Stimulated activated CD8-positive, alpha-beta memory T cell treated with anti-CD3 and anti-CD28 coated beads, Interleukin-4, amount 100 ng/mL, for 24 hours (primary cell): ENCODE results near the gene ATXN10.
"Not testable (repeated sequence)": the region's sequence is repeated elsewhere in the genome, so short reads cannot be mapped to it uniquely, and the experiment has no call there.

Experiments used
- DNase-seq: peaks from one replicate; pipeline ENCODE4 v3.0.0-alpha.2; 2020; ENCODE audit warnings: low read depth

ATXN10 gene

DNA sequence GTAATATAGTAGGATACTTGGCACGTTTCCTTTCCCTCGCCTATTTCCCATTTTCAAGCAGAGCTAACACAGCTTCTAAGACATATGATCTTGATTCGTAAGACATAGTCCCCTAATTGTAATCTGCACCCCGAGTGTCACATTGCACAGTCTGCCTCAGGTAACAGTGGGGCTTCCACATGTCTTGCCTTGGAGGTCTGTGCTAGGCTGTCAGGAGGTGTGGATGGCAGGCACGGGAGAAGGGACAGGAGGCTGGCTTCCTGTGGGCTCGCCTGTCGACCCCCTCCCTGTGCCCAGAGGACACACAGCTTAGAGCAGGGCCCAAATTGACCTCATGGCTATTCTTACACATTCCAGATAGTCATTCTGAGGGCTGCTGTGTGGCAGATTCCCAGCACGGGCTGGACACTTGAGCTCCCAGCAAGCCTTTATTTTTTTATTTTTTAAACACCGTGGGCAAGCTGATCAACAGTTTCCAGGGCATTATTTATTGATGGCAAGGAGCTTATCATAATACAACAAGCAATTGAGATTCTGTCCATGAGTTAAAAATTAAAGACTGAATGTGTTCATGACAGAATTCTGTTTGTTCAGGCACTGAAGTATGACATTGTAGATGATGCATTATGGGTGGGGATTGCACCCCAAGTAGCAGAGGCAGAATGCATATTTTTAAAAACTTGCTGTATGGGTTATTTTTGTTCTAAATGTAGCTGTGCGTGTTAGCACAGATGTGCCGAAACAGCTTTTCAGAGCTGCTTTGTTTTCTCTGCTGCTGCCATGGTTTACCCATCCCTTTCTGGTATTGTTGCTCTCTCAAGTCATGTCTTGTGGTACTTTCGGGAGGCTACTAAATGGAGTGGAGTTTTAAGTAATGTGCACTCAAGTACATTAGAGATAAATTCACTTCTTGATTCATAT lies 113.0 kb downstream of the ATXN10 start:
- no peak for DNase-seq

DNA sequence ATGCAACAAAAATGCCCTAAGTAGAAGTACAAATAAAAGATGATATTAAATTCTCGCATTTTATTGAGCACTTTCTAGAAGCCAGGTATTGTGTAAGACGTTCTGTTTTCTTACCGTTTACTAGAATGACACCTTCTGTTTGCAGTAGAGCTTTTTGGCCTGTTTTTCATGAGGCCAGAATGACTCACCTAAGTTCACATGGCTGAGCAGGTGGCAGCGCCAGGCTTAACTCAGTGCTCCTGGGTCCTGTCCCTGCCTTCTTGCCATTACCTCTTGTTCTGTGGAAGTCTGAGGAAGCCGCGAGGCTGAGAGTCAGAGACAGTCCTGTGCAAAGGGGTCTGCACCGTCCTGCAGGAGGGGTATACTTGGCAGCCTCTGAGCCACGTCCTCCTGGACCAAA lies 113.8 kb downstream of the ATXN10 start:
- no peak for DNase-seq

DNA sequence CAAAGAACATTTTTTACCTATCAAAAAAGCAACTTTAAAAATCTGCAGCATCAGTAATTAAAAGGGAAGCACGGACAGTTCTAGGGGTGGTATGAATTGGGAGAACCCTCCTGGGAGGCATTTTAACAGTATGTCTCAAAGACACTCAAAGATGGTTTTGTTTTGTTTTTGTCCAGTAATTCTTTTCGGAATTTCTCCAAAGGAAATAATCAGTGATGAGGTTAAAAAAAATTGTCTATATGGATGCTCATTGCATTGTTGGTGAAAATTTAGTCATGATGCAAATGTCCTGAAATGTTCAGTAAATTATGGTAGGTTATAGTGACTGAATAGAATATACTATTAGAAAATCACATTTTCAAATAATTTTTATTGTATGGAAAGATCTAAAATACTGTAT lies 115.1 kb downstream of the ATXN10 start:
- DNase-seq: no peak

DNA sequence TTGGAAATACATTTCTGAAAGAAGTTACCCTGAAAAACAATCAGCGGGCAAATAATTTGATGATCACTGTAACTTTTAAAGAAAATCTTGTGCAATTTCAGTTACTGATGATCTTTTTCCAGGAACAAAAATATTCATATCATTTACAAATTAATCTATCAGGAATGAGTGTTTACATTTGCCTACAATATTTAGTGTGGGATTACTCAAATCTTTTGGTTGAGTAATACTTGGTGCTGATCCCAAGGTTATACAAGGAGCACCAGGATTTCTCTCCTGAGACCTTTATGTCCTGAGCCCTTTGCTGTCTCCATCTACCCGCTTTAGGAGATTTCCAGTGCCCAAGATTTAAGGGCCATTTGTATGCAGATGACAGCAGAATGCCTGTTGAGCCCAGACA lies 116.1 kb downstream of the ATXN10 start:
- DNase-seq: no peak

DNA sequence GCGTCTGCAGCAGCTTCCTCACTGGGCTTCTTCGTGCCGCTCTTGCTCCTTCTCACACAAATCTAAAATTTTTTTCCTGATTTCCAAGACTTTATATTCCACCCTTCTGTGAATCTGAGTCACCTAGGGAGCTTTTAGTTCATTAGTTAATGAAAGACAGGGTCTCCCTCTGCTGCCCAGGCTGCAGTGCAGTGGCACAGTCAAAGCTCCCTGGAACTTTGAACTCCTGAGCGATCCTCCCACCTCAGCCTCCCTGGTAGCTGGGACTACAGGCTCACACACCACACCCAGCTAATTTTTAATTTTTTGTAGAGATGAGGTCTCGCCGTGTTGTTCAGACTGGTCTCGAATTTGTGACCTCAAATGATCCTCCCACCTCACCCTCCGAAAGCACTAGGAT lies 116.9 kb downstream of the ATXN10 start:
- DNase-seq: no peak

DNA sequence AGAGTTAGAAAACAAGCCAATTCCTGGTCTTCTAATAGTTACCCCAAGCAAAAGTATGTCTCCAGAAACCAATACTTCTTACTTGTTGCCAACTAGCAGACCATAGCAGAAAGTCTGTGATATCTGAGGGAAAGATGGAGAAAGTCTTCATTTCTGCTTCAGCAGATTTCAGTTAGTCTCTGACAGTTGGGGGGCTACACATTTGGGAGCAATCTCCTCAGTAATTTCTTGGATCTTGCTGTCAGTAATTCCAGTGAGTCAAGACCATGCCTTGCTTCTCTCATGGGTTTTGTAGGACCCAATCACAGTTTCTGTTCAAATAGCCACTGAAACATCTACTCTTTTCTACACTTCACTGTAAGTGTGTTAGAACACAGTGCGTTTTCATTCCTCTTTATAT lies 118.8 kb downstream of the ATXN10 start:
- no peak for DNase-seq

DNA sequence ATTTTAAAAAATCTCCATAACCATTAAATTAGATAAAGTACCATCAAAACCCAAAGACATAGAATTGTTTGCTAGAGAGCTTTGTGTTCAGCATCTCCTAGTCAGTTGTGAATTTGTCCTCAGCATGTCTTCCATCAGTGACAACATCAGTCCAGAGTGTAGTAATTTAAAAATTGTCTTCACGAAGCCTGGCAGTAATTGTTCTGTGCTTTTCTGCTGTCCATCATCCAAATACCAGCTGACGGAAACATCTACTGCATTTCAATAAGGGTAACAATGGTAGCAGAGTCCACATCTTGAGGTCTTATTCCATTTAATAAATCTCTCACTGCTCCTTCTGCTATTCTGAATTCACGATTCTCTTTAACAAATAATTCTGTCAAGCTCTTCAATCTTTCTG lies 121.5 kb downstream of the ATXN10 start:
- DNase-seq: no peak

DNA sequence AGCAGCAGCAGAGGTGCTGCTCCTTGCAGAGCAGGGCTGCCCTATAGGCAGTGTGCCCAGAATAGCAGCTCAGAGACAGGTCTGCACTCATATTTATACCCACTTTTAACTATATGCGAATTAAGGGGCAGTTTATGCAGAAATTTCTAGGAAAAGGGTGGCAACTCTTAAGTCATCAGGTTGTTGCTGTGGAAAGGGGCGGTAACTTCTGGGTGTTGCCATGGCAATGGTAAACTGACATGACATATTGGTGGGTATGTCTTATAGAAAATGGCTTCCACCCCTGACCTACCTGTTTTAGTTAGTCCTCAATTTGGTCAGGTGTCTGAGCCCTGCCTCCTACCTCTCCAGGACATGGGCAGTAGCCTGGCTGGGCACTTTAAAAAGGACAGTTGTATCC lies 122.3 kb downstream of the ATXN10 start:
- DNase-seq: no peak

DNA sequence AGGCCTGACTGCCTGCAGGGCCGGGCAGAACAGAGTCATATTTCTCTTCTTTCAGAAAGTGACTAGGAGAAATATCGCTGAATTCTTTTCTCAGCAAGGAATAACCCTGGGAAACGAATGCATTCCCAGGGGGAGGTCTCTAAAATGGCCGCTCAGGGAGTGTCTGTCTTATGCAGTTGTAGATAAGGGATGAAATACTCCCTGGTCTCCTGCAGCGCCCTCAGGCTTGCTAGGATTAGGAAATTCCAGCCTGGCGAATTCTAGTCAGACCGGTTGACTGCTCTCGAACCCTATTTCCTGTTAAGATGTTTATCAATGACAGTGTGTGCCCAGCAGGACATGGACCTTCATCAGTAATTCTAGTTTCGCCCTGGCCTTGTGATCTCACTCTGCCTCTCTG lies 124.4 kb downstream of the ATXN10 start:
- not testable (repeated sequence) for DNase-seq

DNA sequence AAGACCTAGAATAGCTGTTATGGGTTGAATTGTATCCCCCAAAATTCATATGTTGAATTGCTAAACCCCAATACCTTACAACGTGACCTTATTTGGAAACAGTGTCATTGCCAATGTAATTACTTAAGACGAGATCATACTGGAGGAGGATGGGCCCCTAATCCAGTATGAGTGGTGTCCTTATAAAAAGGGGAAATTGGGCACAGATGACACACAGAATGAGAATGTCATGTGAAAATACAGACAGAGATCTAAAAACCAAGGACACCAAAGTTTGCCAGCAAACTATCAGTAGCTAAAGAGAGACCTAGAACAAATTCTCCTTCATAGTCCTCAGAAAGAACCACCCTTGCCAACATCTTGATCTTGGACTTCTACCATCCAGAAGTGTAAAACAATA lies 127.7 kb downstream of the ATXN10 start:
- no peak for DNase-seq

DNA sequence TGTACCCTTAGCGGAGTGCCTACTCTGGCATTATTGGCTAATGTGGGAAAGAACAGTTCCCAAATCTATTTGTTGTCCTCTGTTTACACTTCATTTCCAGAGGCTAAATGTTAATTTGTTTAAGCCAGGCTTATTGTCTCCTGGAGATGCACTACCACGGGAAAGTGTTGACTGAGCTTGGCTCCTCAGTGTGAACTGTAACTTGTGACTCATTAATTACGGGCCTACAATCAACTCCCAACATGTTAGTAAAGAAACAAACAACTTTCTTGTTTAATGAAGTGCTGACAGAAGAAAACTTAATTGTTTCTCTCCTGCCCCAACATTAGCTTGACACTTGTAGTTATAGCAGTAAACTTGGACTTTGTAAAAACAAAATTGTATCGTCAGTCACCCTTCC lies 130.4 kb downstream of the ATXN10 start:
- no peak for DNase-seq

DNA sequence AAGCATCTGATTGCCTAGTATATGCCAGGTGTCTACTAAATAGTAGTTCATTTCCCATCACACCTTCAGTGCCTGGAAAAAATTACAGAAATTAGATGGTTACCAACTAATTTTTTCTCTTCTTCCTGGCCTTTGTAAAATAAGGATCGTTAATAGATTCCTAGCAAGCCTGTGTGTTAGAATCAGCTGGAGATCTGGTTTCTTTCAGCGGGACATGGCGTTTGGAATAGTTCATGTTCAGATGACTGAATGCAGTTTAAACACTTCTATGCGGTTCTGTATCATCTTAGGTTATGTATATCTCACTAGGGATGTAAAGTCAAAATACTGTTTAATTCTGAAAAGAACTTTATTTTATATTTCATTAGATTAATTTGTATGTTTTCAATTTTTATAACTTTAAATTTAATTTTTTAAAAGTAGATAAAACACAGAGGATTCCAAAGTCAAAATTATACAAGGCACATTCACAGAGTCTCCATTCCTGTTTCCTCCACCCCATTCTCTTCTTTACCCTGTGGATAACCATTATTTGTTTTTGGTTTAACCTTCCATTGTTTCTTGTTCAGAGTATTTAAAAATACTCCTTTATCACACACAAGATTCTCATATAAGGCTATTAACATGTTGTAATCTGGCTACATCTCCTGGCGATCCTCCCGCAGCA lies 132.8 kb downstream of the ATXN10 start:
- DNase-seq: no peak

DNA sequence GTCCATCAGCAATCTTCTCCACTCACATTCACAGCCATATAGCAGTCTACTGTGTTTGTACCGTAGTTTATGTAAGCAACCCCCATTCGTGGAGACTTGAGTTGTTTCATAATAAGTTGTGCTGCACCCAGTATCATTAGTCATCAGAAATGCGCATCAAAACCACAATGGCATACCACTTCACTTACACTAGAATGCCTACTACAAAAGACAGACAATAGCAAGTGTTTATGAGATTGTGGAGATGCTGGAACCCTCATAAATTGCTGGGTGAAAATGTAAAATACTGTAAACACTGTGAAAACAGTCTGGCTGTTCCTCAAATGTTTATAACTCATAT lies 133.3 kb downstream of the ATXN10 start:
- no peak for DNase-seq

DNA sequence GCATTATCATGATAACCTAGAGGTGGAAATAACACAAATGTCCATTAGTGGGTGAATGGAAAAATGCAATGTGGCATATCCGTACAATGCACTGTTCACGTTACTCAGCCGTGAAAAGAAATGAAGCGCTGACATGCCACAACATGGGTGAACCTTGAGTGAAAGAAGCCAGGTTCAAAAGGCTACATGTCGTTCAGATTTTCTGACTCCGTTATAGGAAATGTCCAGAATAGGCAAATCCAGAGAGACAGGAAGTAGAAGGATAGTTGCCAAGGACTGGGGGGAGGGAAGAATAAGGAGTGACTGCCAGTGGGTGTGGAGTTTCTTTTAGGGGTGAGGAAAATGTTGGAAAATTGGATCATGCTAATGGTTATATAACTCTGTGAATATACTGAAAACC lies 133.8 kb downstream of the ATXN10 start:
- no peak for DNase-seq

DNA sequence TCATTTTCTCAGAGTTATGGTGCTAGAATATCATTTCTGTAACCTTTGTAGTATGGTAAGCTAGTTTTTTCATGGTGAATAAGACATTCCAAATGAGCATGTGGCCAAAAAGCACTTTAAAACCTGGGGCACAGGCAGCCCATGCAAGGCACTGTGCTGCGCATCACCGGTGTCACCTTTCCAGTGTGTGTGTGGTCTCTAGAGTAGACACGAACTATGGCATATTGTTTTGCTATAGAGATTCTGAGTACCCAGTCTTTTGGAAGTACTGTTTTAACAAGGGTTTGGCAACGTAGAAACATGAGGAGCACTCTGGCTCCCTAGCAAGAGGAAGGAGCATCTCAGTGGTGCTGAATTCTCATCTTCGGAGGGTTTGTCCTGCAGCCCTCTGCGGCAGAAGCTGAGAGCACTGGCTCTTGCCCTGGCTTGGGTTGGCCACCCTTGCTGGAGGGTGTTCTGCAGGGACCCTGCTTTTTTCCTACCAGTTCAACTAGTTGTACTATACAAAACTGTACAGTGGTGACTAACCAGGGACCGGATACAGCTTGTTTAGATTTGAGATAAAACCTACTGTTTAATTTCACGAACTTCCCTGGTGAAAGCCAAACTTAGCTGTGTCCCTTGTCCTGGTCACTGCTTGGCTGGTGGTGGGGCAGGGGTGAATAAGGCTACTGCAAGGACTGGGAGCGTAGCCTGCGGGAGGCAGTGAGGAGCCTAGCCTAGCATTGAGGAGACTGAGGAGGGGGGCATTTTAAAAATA lies 135.7 kb downstream of the ATXN10 start:
- DNase-seq: no peak

DNA sequence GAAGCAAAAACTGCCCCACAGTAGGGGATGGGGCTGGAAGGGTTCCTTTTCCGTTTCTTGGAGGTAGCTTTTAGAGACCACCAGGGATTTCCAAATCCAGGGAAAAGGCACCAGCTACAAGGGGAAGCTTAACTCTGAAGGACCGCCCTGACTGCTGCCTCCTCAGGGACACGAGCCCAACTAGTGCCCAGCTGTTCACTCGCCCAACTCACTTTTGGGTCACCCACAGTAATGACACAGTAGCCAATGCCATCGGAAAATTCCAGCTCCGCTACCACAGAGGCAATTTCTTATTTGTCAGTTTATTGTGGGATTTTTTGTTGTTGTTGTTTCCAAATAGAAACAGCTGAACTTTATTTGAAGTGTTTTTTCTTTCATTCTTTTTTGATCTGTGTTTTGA lies 141.3 kb downstream of the ATXN10 start:
- no peak for DNase-seq

DNA sequence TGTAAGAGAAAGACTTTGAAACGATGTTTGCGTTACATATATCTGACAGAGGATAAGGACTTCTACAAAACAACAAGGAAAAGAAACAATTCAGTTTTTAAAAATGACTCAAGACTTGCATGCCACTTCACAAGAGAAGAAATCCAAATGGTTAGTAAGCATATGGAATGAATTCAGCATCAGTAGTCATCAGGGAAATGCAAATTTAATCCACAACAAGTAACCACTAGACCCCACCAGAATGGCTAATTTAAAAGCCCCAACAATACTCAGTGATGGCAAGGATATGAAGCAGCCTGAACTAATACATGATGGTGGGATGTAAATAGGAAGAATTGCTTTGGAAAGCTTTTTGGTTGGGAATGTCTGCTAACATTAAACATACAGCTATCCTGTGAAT lies 142.6 kb downstream of the ATXN10 start:
- DNase-seq: no peak

DNA sequence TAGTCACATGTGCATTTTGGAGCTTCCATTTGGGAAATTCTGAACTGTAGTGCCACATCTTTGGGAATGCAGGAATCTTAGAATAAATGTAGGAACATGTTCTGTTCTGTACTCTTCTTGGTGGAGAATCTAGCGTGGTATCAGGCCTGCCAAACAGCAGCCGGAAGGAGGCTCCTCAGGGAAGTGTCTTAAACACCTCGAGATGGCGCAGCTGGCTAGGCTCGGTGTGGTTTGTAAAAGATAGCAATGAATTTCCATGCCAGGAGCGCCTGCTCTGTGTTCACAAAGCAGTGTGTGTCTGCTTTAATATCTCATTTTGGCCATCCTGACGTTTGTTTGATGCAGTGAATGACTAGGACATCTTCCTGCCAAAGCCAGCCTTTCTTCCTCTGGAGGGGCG lies 145.1 kb downstream of the ATXN10 start:
- no peak for DNase-seq

DNA sequence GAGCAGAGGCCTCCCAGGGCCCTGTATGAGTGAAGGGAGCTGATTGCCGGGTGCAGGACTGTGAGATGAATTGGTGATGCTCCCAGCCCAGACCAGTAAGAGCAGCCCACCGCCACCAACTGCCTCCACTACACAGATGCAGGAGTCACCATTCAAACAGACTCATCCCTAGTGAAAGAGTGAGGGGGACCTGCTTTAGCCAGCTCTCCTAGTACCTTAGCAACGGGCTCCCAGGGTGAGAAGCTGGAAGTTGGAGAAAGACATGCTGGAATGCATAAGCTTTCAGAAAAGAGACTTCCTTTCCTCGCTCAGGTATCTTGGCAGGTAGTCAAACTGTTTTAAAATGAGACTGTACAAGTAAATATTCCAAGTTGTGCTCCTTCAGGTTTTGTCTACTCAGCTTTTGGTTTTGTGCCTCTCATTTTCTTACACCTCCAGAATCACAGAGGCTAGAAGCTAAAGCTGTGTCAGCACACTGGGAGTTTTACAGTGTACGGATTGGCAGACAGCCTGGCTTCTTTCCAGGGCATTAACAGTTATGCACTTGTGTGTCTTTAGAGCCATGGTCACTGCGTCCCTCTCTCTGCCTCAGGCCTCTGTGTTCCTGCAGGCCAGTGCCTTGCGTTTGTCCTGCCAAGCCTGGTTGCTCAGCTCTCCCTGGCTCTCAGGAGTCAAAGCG lies 146.2 kb downstream of the ATXN10 start:
- DNase-seq: no peak

DNA sequence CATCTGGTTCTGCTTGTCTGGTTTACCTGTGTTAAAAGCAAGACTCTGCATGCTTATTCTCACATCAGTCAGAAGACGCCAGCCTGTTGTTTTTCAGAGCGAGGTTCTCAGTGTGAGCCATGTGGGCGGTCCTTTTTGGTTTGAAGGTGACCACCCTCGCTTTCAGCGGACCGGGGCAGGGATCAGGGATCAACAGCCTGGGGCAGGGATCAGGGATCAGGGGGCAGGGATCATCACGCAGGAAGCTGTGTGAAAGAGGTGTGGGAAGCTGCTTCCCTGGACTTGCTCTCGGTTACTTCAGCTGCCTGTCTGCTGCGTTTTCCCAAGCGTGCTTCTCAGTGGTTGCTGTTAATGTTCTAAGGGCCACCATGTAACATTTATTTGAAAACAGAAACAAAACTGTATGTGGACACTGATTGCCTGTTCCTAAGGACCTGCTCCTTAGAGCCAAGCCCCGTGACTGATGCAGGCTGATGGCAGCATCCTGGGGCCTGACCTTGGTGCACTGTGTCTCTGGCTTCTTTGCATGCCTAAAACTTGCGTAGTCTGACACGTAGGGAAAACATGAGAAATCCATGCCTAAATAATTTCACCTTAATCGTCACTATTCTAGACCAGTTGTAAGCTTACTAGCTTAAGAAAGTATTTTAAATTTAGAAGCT lies 146.9 kb downstream of the ATXN10 start:
- DNase-seq: no peak

DNA sequence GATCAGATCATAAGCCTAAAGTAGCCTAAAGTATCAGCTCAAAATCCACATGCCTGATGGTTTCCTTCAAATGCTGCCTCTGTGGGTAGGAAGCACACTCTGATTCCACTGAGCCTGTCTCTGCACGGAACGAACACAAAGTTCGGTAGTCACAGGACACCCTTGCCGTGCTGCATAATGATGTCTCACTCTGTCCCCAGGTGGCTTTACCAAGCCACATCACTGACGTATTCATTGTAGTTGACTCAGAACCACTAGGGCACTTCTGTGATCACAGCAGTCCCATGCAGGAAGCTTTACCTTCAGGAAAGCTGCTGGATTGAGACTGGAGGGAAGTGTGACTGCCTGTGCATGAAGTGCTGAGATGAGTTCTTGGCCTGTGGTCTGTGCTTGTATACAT lies 147.7 kb downstream of the ATXN10 start:
- DNase-seq: no peak

DNA sequence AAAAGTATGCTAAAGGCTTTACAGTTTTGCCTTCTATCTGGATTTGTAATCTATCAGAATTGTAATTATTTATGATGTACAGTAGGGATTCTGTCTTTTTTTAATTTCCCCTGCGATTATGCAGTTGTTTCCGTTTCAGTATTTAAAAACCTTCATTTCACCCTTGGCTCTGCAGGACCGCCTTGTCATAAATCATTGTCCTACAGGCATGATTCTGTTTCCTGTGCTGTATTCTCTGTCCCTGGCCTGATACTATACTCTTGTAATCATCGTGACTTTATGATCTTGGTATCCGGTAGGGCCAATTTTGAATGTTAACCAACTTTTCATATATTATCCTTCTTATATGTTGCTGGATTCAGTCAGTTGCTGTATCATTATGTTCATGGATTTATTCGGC lies 151.7 kb downstream of the ATXN10 start:
- no peak for DNase-seq
